Thymus (tissue), 11 donors: ENCODE results near the gene MGARP. TPM values are rescaled to one million over a fixed set of nuclear protein-coding genes. Genes with fewer than 3 reads are reported as not detected.

Experiments used
- DNase-seq, 9 donors: peaks; one replicate each; pipeline ENCODE4 v3.0.0-alpha.2; 2013; ENCODE audit warnings: low spot score in 9 of 9, low read depth in 6 of 9, missing footprints in 1 of 9
- H3K27ac ChIP-seq, 2 donors: one replicate each; pipeline ENCODE4 v1.5.1; 2013; ENCODE audit warnings: control low read depth in 1 of 2, low read depth in 1 of 2, low read length in 1 of 2, mild to moderate bottlenecking in 1 of 2, moderate library complexity in 1 of 2
- H3K27me3 ChIP-seq, 2 donors: one replicate each; pipeline ENCODE4 v1.5.1; 2013; ENCODE audit warnings: low read length in 1 of 2; ENCODE audit not compliant: control insufficient read depth in 2 of 2, insufficient read depth in 1 of 2
- H3K36me3 ChIP-seq, 2 donors: one replicate each; pipeline ENCODE4 v1.5.1; 2013; ENCODE audit warnings: low read length in 1 of 2, mild to moderate bottlenecking in 1 of 2, moderate library complexity in 1 of 2; ENCODE audit not compliant: control insufficient read depth in 2 of 2, insufficient read depth in 2 of 2
- H3K4me1 ChIP-seq, 2 donors: one replicate each; pipeline ENCODE4 v1.5.1; 2013; ENCODE audit warnings: low read length in 2 of 2; ENCODE audit not compliant: control insufficient read depth in 2 of 2, insufficient read depth in 2 of 2
- H3K4me3 ChIP-seq, 2 donors: one replicate each; pipeline ENCODE4 v1.5.1; 2013; ENCODE audit warnings: low read length in 2 of 2, control low read depth in 1 of 2, mild to moderate bottlenecking in 1 of 2
- H3K9me3 ChIP-seq, 2 donors: one replicate each; pipeline ENCODE4 v1.5.1; 2013; ENCODE audit warnings: low read length in 1 of 2, mild to moderate bottlenecking in 1 of 2; ENCODE audit not compliant: control insufficient read depth in 2 of 2, insufficient read depth in 1 of 2
- WGBS: extraction: QIAGEN DNeasy Blood & Tissue Kit; methylation state at CpG from one replicate; pipeline ENCODE4 v1.1.7; 2013; 5-methylcytosine and 5-hydroxymethylcytosine counted together
- polyA plus RNA-seq: library from polyadenylated mRNA; stranded (reverse); fragments of 200-250 nt; gene quantifications from one replicate; pipeline ENCODE4 v1.2.3, GENCODE V29; 2013
- total RNA-seq: library from RNA; stranded (reverse); fragments of 120-200 nt; gene quantifications from one replicate; pipeline ENCODE4 v1.2.4, GENCODE V29; 2013
- donor health status: healthy.

MGARP gene
- total and polyA plus RNA-seq, 2 donors: 0.19 to 0.80 TPM

DNA sequence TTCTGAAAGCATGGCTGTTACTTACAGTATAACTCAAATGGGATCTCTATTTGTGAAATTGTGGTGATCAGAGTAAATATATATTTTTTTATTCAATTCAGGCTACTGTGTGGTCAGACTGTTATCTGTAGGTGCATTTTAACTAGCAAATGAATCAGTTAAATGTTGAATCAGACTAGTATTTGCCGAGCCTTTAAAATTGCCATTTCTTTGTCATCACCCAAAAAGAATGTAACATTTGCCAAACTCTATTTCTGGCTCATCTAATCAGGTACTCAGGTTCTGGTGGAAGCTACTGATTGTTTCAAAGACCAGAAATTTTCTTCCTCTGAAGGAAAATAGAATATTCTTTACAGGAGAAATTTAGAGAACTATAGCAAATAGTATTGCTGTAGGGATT is 19.5 kb upstream of the MGARP start:
- 94% methylated on average over 1 of the region's 1 CpG for WGBS
- Histone ChIP-seq H3K4me3 (no peak overlapping the region), H3K27me3 (no peaks in the 10 kb centered on the region), H3K36me3 (peaks cover under 1 to 4% of the 10 kb centered on the region in 2 donors), H3K9me3 (no peaks in the 10 kb centered on the region), H3K4me1 (peaks cover 7 to 11% of the 10 kb centered on the region in 2 donors), H3K27ac (no peak overlapping the region)
- DNase-seq: no peak

DNA sequence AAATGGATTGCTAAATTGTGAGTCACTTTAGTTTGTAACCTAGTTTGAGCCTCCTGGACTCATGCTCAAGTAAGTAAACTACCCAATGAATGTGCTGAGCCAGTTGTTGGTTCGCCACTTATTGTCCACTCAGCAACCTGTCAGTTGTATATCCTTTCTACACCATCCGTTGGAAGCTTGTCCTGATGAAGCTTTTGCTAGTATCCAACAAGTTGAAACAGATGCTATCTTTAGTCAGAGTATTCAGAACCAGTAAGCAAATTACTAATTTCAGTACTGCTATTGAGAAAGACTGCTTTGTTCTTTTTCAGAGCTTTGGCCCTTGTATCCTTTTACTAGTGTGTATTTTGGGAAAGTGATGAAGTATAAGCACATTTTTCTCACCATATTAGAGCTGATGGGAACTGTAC is 17.0 kb upstream of the MGARP start:
- H3K9me3 ChIP-seq: no peaks in the 10 kb centered on the region
- WGBS: 94% methylated on average over 2 of the region's 2 CpGs
- H3K36me3 ChIP-seq: peaks cover 2 to 22% of the 10 kb centered on the region in 2 donors
- no peak overlapping the region for H3K27ac ChIP-seq
- peaks cover 4 to 10% of the 10 kb centered on the region in 2 donors for H3K4me1 ChIP-seq
- H3K27me3 ChIP-seq: no peaks in the 10 kb centered on the region
- no peak for DNase-seq
- H3K4me3 ChIP-seq: no peak overlapping the region

DNA sequence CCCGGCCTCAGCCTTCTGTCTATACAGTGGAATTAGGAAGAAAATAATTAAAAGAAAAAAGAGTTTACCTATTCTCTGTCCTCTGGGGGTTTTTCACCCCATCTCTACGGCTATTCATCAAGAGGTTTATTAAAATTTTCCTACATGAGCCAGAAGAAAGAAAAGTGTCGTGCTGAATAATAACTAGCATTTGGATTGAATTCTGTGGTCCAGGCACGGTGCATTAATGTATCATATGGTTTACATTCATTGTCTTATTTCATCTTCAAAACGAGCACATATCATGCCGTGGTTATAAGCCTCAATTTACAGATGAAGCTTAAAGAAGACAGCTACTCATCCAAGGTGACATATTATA is 15.9 kb upstream of the MGARP start:
- H3K4me1 ChIP-seq: peaks cover 4 to 10% of the 10 kb centered on the region in 2 donors
- H3K36me3 ChIP-seq: peaks cover 4 to 31% of the 10 kb centered on the region in 2 donors
- H3K4me3 ChIP-seq: peak overlapping the region in 1 of 2 donors; percentile 65
- WGBS: 42% methylated on average over 6 of the region's 6 CpGs
- no peaks in the 10 kb centered on the region for H3K27me3 ChIP-seq
- H3K9me3 ChIP-seq: no peaks in the 10 kb centered on the region
- no peak overlapping the region for H3K27ac ChIP-seq
- no peak for DNase-seq

DNA sequence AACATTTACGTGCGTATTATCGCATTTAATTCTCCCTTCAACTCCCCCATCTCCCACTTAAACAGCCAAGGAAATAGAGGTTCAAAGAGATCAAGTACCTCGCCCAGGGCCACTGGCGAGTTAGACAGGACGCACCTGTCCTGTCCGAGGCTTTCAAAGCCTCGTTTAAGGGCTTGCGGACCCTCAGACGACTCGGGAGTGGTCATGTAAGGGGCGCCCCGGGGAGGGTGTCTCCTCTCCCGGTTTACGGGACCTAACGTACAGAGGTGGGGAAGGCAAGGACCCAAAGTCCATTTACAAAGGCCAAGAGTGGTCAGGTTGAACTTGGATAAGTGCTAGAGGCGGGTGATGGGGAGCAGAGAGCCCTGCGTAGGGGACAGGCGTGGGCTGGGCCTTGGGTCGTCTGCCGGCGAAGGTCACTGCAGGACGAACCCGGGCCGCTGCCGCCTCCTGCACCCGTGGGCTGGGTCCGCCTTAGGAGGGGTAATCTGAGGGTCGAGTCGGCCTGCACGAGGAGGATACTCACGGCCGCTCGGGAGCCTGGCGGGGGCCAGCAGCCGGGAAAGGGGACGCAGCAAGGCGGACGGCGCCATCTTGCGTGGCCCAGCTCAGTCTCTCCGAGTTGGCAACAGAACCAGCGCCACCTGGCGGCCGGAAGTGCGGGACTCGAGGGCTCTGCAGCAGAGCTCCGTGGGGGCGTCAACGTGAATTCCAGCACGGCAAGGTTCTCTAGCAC is 15.3 kb upstream of the MGARP start:
- Histone ChIP-seq H3K4me1 (peaks cover under 1 to 7% of the 10 kb centered on the region in 2 donors), H3K27me3 (no peaks in the 10 kb centered on the region), H3K4me3 (peak overlapping the region; percentile 65 to 72), H3K27ac (peak overlapping the region; percentile 77 to 83), H3K36me3 (peaks cover 4 to 36% of the 10 kb centered on the region in 2 donors), H3K9me3 (no peaks in the 10 kb centered on the region)
- peak; percentile 89 to 99 (median 94) for DNase-seq
- under 1% methylated on average over 51 of the region's 51 CpGs for WGBS

DNA sequence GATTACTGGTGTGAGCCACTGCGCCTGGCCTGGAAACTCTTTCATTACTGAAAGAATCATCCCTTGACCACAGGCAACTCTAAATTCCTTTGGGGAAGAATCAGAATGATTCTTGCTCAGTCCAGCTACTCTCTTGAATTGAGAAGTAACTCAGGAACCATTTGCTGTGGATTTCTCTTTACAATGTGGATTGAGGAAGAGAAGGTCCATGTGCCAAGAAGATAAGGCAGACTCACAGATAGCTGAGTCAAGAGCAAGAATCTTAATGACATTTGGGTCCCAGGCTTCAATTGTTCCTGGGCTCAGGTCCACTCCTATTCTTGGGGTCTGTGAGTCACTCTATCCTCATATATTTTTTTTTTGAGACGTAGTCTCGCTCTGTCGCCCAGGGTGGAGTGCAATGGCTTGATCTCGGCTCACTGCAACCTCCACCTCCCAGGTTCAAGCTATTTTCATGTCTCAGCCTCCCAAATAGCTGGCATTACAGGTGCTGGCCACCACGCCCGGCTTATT is 6.2 kb upstream of the MGARP start:
- peaks cover 12 to 21% of the 10 kb centered on the region in 2 donors for H3K36me3 ChIP-seq

DNA sequence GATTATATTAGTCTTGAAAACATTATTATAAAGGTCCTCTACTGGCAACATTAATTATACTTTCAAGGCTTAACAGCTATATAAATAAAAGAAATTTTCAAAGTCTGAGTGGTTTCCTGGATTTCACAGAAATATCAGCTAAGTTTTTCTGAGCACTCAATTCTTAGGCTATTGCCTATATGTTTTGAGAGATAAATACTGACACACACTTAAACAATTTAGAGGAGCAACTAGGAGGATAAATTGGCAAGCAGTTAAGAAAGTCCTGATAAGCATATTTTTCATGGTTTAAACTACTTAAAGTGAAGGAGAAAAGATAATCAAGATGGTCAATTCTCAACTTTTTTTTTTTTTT is 2.7 kb upstream of the MGARP start:
- H3K36me3 ChIP-seq: peaks cover 3 to 5% of the 10 kb centered on the region in 2 donors
- H3K9me3 ChIP-seq: peaks cover 0 to 6% of the 10 kb centered on the region in 2 donors
- H3K27me3 ChIP-seq: peaks cover 28 to 44% of the 10 kb centered on the region in 2 donors
- no peak overlapping the region for H3K27ac ChIP-seq
- H3K4me3 ChIP-seq: no peak overlapping the region
- peaks cover 12 to 15% of the 10 kb centered on the region in 2 donors for H3K4me1 ChIP-seq
- DNase-seq: no peak

More for the DNA sequence above, 6.2 kb upstream of the MGARP start:
- Histone ChIP-seq H3K4me1 (no peaks in the 10 kb centered on the region), H3K27me3 (peaks cover 5 to 10% of the 10 kb centered on the region in 2 donors), H3K4me3 (no peak overlapping the region), H3K27ac (no peak overlapping the region), H3K9me3 (no peaks in the 10 kb centered on the region)
- DNase-seq: no peak
- 97% methylated on average over 7 of the region's 7 CpGs for WGBS

DNA sequence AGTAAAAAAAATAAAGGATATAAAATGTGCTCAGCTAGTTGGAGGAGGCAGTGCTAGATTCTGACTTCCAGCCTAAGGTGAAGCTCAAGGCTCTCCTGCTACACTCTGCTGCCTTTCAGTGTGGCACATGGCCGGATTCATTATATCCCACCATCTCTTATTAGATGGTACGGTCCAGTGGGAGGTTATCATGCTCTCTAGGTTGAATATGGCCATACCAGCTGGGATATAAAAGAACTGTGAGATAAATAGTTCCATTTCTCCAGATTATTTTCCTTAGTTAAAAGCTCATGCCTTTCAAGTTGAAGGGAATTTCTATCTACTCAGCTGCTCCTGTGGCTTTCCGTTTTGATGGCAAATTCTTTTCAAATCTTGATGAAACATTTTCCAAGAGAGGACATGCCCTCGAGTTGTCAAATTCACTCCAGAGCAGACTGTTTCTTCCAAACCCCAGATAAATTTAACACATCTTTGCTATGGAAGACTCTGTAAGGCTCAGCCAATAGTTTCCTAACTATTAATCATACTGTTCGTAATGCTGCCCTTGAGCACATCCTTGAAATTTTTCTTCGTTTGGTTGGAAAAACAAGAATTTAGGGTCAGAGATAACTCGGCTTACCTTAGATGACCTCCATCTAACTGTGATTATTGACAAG is 2.2 kb upstream of the MGARP start:
- Histone ChIP-seq H3K27ac (no peak overlapping the region), H3K27me3 (peaks cover 29 to 49% of the 10 kb centered on the region in 2 donors), H3K9me3 (peaks cover 0 to 6% of the 10 kb centered on the region in 2 donors), H3K4me3 (no peak overlapping the region), H3K36me3 (peaks cover 0 to under 1% of the 10 kb centered on the region in 2 donors), H3K4me1 (peaks cover 12 to 15% of the 10 kb centered on the region in 2 donors)
- DNase-seq: no peak
- 94% methylated on average over 7 of the region's 7 CpGs for WGBS

DNA sequence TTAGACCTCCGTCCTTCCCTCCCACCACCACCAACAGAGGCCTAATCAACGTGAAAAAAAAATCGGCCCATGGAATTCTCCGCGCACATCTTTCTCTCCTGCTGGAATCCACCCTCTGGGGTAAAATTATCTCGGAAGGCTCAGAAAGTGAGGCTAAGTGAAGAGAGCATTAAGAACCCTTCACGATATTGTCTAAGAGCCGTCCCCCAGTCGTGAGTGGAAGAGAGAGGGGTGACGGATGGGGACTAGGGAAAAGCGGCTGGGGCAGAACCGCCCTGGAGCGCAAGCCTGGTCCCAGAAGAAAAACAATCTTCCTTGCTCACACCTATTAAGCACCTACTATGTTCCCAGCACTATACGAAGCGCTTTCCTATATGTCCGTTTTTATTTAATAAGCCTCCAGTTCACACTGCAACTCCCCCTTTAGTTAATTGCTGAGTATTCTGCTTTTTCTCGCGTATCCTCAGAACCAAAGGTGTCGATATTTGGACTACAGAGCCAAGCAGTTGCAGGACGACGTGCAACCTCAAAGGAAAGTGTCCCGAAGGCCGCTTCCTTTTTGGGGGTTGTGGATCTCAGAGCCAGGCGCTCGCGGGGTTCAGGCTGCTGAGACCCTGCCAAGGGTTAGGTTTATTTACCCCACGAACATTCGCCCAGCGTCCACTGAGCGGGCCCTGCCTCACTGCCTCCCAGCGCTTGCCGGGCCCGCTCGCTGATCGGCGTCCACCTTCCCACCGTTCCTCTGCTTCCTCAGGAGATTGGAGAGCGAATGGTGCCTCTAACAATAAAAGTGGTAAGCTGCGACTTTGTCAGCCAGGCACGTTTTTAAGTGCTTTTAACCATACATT is 889 bp downstream of the MGARP start:
- H3K27me3 ChIP-seq: peaks cover 31 to 59% of the 10 kb centered on the region in 2 donors
- H3K9me3 ChIP-seq: peaks cover 0 to 6% of the 10 kb centered on the region in 2 donors
- H3K4me3 ChIP-seq: peak overlapping the region; percentile 14 to 42
- H3K36me3 ChIP-seq: no peaks in the 10 kb centered on the region
- WGBS: 10% methylated on average over 40 of the region's 40 CpGs
- DNase-seq: peak in 1 of 9 donors; percentile 21
- H3K27ac ChIP-seq: no peak overlapping the region
- H3K4me1 ChIP-seq: peaks cover 12 to 15% of the 10 kb centered on the region in 2 donors
